RWPE2 (cell line): Measurements from ENCODE around the gene ANO2.

ENCODE experiments used
- ATAC-seq: fragments of 200-7000 bp; cut with Tn5 transposase; 3 replicates; pipeline ENCODE4 v1.9.1; 2021; ENCODE audit warnings: low read depth
- DNase-seq: peaks from one replicate; pipeline ENCODE4 v3.0.0-alpha.2; 2020; ENCODE audit warnings: low spot score
- H3K27ac ChIP-seq: fragments of 450-650 bp; 2 replicates; pipeline ENCODE4 v1.5.1; 2017; ENCODE audit warnings: mild to moderate bottlenecking; ENCODE audit not compliant: poor library complexity, severe bottlenecking
- H3K27me3 ChIP-seq: fragments of 250-450 bp; sonication (Bioruptor Pico); 2 replicates; pipeline ENCODE4 v1.5.1; 2021; ENCODE audit warnings: mild to moderate bottlenecking, moderate library complexity; ENCODE audit not compliant: insufficient read depth, poor library complexity, severe bottlenecking
- H3K36me3 ChIP-seq: fragments of 250-450 bp; sonication (Bioruptor Pico); 2 replicates; pipeline ENCODE4 v1.5.1; 2020; ENCODE audit warnings: low read depth, mild to moderate bottlenecking, moderate library complexity
- H3K4me1 ChIP-seq: fragments of 250-450 bp; sonication (Bioruptor Pico); 2 replicates; pipeline ENCODE4 v1.5.1; 2021; ENCODE audit warnings: mild to moderate bottlenecking, moderate library complexity; ENCODE audit not compliant: insufficient read depth, poor library complexity, severe bottlenecking
- H3K4me3 ChIP-seq: fragments of 250-450 bp; sonication (Bioruptor Pico); 2 replicates; pipeline ENCODE4 v1.5.1; 2021; ENCODE audit warnings: mild to moderate bottlenecking, moderate library complexity; ENCODE audit not compliant: severe bottlenecking
- H3K9me3 ChIP-seq: fragments of 250-450 bp; sonication (Bioruptor Pico); 2 replicates; pipeline ENCODE4 v1.5.1; 2021; ENCODE audit warnings: mild to moderate bottlenecking, moderate library complexity; ENCODE audit not compliant: severe bottlenecking
- TF ChIP-seq, protein P1 (sequence below): fragments of 450-650 bp; IDR thresholded peaks from one replicate; pipeline ENCODE4 v1.5.1; 2017; ENCODE audit warnings: mild to moderate bottlenecking, moderate library complexity; ENCODE audit not compliant: poor library complexity, severe bottlenecking

The ANO2 gene

GRCh38 chr12:5985471-5985870 lies 40.4 kb upstream of the ANO2 start:
- no peak overlapping the region for H3K27ac ChIP-seq
- no peaks in the 10 kb centered on the region for H3K9me3 ChIP-seq
- H3K4me3 ChIP-seq, result no peak overlapping the region
- TF ChIP-seq, protein P1, sequence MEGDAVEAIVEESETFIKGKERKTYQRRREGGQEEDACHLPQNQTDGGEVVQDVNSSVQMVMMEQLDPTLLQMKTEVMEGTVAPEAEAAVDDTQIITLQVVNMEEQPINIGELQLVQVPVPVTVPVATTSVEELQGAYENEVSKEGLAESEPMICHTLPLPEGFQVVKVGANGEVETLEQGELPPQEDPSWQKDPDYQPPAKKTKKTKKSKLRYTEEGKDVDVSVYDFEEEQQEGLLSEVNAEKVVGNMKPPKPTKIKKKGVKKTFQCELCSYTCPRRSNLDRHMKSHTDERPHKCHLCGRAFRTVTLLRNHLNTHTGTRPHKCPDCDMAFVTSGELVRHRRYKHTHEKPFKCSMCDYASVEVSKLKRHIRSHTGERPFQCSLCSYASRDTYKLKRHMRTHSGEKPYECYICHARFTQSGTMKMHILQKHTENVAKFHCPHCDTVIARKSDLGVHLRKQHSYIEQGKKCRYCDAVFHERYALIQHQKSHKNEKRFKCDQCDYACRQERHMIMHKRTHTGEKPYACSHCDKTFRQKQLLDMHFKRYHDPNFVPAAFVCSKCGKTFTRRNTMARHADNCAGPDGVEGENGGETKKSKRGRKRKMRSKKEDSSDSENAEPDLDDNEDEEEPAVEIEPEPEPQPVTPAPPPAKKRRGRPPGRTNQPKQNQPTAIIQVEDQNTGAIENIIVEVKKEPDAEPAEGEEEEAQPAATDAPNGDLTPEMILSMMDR, result no peak
- ATAC-seq, result no peak
- no peak for DNase-seq
- H3K4me1 ChIP-seq, result no peaks in the 10 kb centered on the region
- H3K36me3 ChIP-seq, result no peaks in the 10 kb centered on the region
- peaks cover 4% of the 10 kb centered on the region for H3K27me3 ChIP-seq

- TF ChIP-seq, protein P1, result no peak
- Histone ChIP-seq H3K27me3 (peaks cover 4% of the 10 kb centered on the region), H3K4me1 (no peaks in the 10 kb centered on the region), H3K36me3 (no peaks in the 10 kb centered on the region), H3K27ac (no peak overlapping the region), H3K9me3 (no peaks in the 10 kb centered on the region), H3K4me3 (no peak overlapping the region)
- ATAC-seq, result no peak
- no peak for DNase-seq
Observed at GRCh38 chr12:5984873-5985272, 39.8 kb upstream of the ANO2 start.

GRCh38 chr12:5982106-5982505 lies 37.0 kb upstream of the ANO2 start:
- H3K27ac ChIP-seq, result no peak overlapping the region
- H3K27me3 ChIP-seq, result peaks cover 9% of the 10 kb centered on the region
- H3K4me3 ChIP-seq, result no peak overlapping the region
- no peaks in the 10 kb centered on the region for H3K36me3 ChIP-seq
- DNase-seq (no peak), ATAC-seq (no peak)
- no peaks in the 10 kb centered on the region for H3K4me1 ChIP-seq
- no peaks in the 10 kb centered on the region for H3K9me3 ChIP-seq
- TF ChIP-seq, protein P1, result no peak

- H3K9me3 ChIP-seq, result no peaks in the 10 kb centered on the region
- DNase-seq (no peak), ATAC-seq (no peak)
- no peaks in the 10 kb centered on the region for H3K4me1 ChIP-seq
- TF ChIP-seq, protein P1, result no peak
- peaks cover 9% of the 10 kb centered on the region for H3K27me3 ChIP-seq
- H3K36me3 ChIP-seq, result no peaks in the 10 kb centered on the region
- H3K27ac ChIP-seq, result no peak overlapping the region
- H3K4me3 ChIP-seq, result no peak overlapping the region
Observed at GRCh38 chr12:5977556-5977955, 32.5 kb upstream of the ANO2 start.

DNA sequence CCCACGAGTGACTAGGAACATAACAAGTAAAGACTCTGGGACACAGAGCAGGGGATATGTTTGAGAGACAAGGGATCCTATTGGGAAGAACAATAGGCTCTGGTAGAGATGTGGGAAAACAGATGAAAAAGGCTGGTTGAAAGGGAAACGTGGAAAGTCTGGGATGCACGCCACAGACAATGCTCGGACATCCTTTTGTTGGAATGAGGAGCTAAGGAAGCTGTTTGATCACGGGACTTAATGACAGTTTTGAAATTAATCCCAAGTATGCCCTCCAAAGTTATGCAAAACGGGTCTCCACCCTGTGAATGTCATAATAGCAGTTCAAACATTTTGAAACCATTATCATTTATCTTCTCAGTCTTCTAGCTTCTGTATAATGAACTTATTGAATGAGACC lies 31.7 kb upstream of the ANO2 start:
- Histone ChIP-seq H3K4me1 (no peaks in the 10 kb centered on the region), H3K36me3 (no peaks in the 10 kb centered on the region)
- no peak for ATAC-seq

More for the DNA sequence above, 31.7 kb upstream of the ANO2 start:
- TF ChIP-seq, protein P1, result no peak
- DNase-seq, result no peak
- Histone ChIP-seq H3K4me3 (no peak overlapping the region), H3K27ac (no peak overlapping the region), H3K27me3 (peaks cover 9% of the 10 kb centered on the region), H3K9me3 (no peaks in the 10 kb centered on the region)
